Activated CD4-positive, alpha-beta T cell treated with anti-CD3 and anti-CD28 coated beads, Interleukin-2, amount 10 ng/mL, durations not matched to agents 7 days and 5 days (primary cell): Measurements from ENCODE around the gene JAM3. TPM values are rescaled to one million over a fixed set of nuclear protein-coding genes. Genes with fewer than 3 reads are reported as not detected.
"Not testable (repeated sequence)": the region's sequence is repeated elsewhere in the genome, so short reads cannot be mapped to it uniquely, and the experiment has no call there.

Source experiments
- CTCF ChIA-PET: fragments of 350-600 bp; sonication (Branson Sonifier 250); formaldehyde crosslinking; loops from one replicate; lab custom pipeline; 2021; ENCODE audit warnings: antibody characterized with exemption; lab: Charles Lee
- POLR2A ChIA-PET: fragments of 350-600 bp; sonication (Branson Sonifier 250); formaldehyde crosslinking; loops from one replicate; lab custom pipeline; 2021; ENCODE audit warnings: antibody characterized with exemption; lab: Charles Lee
- DNase-seq: peaks from one replicate; pipeline ENCODE4 v3.0.0-alpha.2; 2020
- H3K27ac Mint-ChIP-seq: one replicate; pipeline ENCODE4 v1.8.0; 2021; ENCODE audit warnings: mild to moderate bottlenecking, moderate library complexity, mixed read lengths
- H3K27me3 Mint-ChIP-seq: one replicate; pipeline ENCODE4 v1.8.0; 2021; ENCODE audit warnings: mixed read lengths
- H3K36me3 Mint-ChIP-seq: one replicate; pipeline ENCODE4 v1.8.0; 2021; ENCODE audit warnings: low read depth, mixed read lengths
- H3K4me1 Mint-ChIP-seq: one replicate; pipeline ENCODE4 v1.8.0; 2021; ENCODE audit warnings: mixed read lengths
- H3K4me3 Mint-ChIP-seq: one replicate; pipeline ENCODE4 v1.8.0; 2021; ENCODE audit warnings: mild to moderate bottlenecking, moderate library complexity, mixed read lengths
- H3K9me3 Mint-ChIP-seq: one replicate; pipeline ENCODE4 v1.8.0; 2021; ENCODE audit warnings: mixed read lengths
- total RNA-seq, 2 experiments: library from RNA; stranded (reverse); gene quantifications; one replicate each; pipeline ENCODE4 v1.2.3, GENCODE V29; 2021

Gene JAM3
- total RNA-seq, 2 experiments from 2014 or later: 4.8 to 5.0 TPM

DNA sequence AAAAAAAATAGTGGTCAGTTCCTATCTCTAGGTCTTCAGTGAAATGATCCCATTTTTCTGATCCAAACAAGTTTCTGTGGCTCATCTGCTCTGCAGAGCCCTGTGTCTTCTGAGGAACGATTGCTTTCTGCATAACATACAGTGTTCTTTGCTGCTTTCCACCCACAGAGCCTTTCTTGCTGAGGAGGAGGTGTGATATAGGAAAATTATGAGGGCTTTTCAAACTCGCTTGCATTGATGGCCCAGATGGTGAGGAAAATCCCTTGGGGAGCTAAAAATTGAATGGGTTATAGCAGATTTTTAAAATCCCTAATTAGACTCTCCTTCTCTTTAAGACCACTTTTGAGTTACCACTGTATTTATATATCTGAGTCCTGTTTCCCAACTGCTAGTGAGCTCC is 31.3 kb downstream of the JAM3 start:
- Mint-ChIP-seq H3K27me3 (peaks cover 10% of the 10 kb centered on the region), H3K4me1 (peaks cover 1% of the 10 kb centered on the region), H3K4me3 (no peak overlapping the region), H3K9me3 (peaks cover 7% of the 10 kb centered on the region), H3K27ac (no peak overlapping the region), H3K36me3 (peaks cover 2% of the 10 kb centered on the region)
- DNase-seq: no peak
- CTCF ChIA-PET: interaction anchor here (1.0 kb wide), 1 partner anchor 22 kb away, joined by 3 read pairs; no protein-coding TSS in a partner anchor
- POLR2A ChIA-PET: no interaction called here

DNA sequence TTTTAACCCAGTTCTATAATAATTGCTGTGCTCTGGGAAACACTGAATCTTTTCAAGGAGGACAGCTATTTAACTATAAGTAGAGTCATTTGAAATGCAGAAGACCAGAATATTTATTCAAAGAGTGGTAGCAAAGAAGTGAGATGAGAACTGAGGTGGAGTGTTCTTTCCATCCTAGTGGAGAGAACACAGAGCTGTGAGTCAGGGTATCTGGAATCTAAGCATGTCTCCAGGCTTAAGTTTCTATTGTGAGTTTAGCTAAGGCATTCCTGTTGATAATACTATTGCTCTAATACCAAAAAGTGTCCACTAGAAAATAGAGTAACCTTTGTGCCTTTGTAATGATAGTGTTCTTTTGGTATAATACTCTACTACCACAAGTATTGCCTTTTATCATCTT is 32.4 kb downstream of the JAM3 start:
- peaks cover 4% of the 10 kb centered on the region for H3K36me3 Mint-ChIP-seq
- peaks cover 9% of the 10 kb centered on the region for H3K9me3 Mint-ChIP-seq
- H3K27ac Mint-ChIP-seq: no peak overlapping the region
- no peak overlapping the region for H3K4me3 Mint-ChIP-seq
- H3K27me3 Mint-ChIP-seq: peaks cover 10% of the 10 kb centered on the region
- no peak for DNase-seq
- ChIA-PET CTCF (interaction anchor here (1.0 kb wide), 1 partner anchor 23 kb away, joined by 3 read pairs; no protein-coding TSS in a partner anchor), POLR2A (no interaction called here)
- peaks cover 1% of the 10 kb centered on the region for H3K4me1 Mint-ChIP-seq

DNA sequence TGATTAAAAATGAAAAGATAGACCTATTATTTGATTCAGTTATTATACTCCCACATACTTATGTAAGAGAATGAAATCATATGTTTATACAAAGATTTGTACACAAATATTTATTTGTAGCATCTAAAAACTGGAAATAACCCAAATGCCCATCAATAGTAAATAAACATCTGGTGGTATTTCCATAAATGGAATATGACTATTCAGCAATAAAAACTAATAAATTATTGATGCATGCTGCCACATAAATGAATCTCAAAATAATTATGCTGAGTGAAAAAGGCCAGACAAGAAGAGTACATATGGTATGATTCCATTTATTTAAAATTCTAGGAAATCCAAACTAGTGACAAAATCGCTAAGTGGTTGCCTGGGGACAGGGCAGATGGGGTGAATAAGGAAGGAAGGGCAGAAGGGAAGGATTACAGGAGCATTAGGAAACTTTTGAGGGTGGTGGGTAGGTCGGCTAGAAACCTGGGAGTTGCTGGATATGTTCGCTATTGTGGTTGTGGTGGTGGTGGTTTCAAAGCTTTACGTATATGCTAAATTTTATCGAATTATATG is 41.5 kb downstream of the JAM3 start:
- Mint-ChIP-seq H3K9me3 (peaks cover 12% of the 10 kb centered on the region), H3K27ac (no peak overlapping the region), H3K36me3 (peaks cover 7% of the 10 kb centered on the region), H3K4me3 (no peak overlapping the region), H3K27me3 (peaks cover 7% of the 10 kb centered on the region), H3K4me1 (no peaks in the 10 kb centered on the region)
- ChIA-PET CTCF (no interaction called here), POLR2A (no interaction called here)
- no peak for DNase-seq

DNA sequence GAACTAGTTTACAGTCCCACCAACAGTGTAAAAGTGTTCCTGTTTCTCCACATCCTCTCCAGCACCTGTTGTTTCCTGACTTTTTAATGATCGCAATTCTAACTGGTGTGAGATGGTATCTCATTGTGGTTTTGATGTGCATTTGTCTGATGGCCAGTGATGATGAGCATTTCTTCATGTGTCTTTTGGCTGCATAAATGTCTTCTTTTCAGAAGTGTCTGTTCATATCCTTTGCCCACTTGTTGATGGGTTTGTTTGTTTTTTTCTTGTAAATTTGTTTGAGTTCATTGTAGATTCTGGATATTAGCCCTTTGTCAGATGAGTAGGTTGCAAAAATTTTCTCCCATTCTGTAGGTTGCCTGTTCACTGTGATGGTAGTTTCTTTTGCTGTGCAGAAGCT is 44.9 kb downstream of the JAM3 start:
- H3K4me3 Mint-ChIP-seq, DNase-seq, H3K36me3 Mint-ChIP-seq, H3K9me3 Mint-ChIP-seq, POLR2A ChIA-PET, H3K4me1 Mint-ChIP-seq, CTCF ChIA-PET, H3K27ac Mint-ChIP-seq, H3K27me3 Mint-ChIP-seq: not testable (repeated sequence)

DNA sequence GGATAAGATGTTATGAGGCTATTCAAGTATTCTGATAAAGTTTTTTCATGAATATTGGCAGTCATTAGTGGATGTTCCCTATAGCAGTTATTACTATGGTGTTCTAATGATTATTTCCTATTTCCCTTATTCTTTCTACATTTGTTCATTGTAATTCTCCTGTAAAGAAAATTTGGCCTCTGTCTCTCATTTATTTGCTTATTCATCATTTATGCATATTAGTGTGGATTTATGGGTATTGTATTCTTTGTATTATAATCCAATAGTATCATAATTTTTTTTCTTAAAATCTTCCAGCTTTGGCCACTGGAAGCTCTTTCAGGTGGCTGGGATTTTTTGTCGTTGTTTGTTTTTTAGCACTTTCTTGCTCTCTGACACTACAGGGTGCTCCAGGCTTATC is 47.3 kb downstream of the JAM3 start:
- Mint-ChIP-seq H3K9me3 (no peaks in the 10 kb centered on the region), H3K27me3 (peaks cover 8% of the 10 kb centered on the region), H3K4me1 (peaks cover 10% of the 10 kb centered on the region), H3K27ac (no peak overlapping the region), H3K36me3 (no peaks in the 10 kb centered on the region), H3K4me3 (no peak overlapping the region)
- ChIA-PET CTCF (interaction anchor here (0.9 kb wide), 1 partner anchor 65 kb away, joined by 6 read pairs; no protein-coding TSS in a partner anchor), POLR2A (no interaction called here)
- no peak for DNase-seq

DNA sequence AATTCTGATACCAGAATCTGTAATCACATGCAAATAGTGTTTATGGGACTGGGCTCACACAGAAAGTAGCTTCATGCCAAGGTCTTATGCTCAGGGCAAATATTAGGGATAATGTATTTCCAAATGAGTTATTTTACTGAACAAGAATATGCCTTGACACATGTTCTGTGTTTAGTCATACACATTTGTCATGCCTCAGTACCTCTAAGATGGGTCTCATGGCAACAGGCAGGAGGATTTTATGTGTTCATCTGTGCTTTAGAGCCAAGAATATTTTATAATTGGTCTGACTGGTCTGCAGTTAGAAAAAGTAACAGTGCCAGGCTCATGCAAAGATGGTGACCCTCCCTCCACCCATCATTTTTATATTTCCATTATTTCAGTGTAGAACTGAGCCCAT is 49.1 kb downstream of the JAM3 start:
- Mint-ChIP-seq H3K9me3 (no peaks in the 10 kb centered on the region), H3K4me3 (no peak overlapping the region), H3K27me3 (peaks cover 10% of the 10 kb centered on the region), H3K36me3 (no peaks in the 10 kb centered on the region), H3K4me1 (peaks cover 10% of the 10 kb centered on the region), H3K27ac (no peak overlapping the region)
- CTCF ChIA-PET: no interaction called here
- POLR2A ChIA-PET: no interaction called here
- DNase-seq: no peak

DNA sequence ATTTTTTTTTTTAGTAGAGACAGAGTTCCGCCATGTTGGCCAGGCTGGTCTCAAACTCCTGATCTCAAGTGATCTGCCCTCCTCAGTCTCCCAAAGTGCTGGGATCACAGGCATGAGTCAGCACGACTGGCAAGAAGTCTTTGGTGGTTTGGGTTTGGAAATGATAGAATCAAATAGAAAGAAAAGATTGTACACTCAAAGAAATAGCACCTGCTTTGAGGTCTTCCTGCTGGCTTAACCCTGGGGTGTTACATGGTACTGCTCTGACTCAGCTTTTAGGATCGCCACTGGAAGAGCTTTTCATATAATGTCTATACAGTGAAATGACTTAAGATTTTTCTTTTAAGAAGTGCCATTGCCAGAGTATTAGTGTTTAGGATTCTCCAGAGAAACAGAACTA is 50.2 kb downstream of the JAM3 start:
- peaks cover 12% of the 10 kb centered on the region for H3K4me1 Mint-ChIP-seq
- no peak for DNase-seq
- POLR2A ChIA-PET: no interaction called here
- no peaks in the 10 kb centered on the region for H3K9me3 Mint-ChIP-seq
- no peak overlapping the region for H3K4me3 Mint-ChIP-seq
- CTCF ChIA-PET: interaction anchor here (1.0 kb wide), 1 partner anchor 21 kb away, joined by 4 read pairs; no protein-coding TSS in a partner anchor
- no peak overlapping the region for H3K27ac Mint-ChIP-seq
- peaks cover 3% of the 10 kb centered on the region for H3K36me3 Mint-ChIP-seq
- H3K27me3 Mint-ChIP-seq: peaks cover 19% of the 10 kb centered on the region

DNA sequence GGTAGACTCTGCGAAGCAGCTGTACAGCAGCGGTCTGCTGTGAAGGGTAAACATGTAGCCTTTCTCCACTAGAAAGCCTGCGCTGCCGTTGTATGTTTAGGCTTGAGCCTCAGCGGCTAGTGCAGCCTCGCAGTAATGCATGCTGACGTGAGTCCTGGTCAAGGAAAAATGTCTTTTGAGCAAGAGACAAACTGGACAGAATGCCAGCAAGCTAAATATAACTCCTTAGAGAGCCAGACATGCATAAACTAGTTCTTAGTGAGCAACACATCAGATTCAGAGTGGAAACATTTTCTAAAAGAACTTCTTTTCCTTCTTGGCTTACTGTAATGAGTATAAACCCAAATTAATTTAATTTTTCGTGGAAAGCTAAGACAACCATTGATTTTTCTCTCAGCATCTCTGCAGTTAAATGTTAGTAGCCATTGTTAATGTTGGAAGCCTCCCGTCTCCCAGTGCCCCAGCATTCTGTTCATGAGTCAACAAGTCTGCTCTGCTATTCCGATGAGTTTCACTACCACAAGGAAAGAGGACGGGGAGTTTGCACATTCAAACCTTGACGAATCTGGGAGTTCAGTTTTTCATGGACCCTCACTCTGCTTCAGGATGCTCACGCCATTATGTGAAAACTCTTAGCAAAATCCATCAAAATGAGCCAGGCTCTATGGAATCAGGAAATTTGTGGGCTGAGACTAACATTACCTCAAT is 51.4 kb downstream of the JAM3 start:
- ChIA-PET CTCF (interaction anchor here (0.6 to 1.6 kb wide), 4 partner anchors 20 to 60 kb away, joined by 4 to 6 read pairs (median 4); no protein-coding TSS in a partner anchor), POLR2A (no interaction called here)
- Mint-ChIP-seq H3K4me3 (no peak overlapping the region), H3K27me3 (peaks cover 23% of the 10 kb centered on the region), H3K27ac (no peak overlapping the region), H3K4me1 (peaks cover 17% of the 10 kb centered on the region), H3K36me3 (peaks cover 3% of the 10 kb centered on the region), H3K9me3 (no peaks in the 10 kb centered on the region)
- no peak for DNase-seq

DNA sequence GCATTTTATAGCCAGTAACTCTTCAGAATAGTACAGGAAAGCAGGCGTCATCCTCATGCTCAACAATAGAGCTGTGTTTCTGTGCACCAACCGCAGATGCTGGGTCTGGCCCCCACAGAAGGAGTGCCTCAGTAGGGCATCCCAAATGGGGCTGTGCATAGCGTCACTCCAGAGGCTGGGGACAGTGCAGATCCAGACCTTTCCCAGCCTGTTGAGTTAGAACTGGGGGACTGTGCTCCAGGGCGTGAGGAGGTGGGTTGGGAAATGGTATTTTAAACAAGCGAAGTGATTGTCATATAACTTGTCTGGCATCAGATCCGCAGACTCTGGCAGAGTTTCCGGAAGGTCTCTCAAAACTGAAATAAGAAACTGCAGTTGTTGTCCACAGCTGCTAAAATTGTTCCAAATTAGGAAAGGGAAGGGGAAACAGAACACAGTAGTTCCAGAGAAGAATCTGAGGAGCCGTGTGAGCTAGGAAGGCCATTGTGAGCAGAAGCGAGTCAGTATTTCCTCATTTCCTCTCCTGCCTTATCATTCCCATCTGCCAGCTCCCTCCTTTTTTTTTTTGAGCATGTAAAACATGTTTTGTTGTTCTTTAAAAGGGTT is 52.2 kb downstream of the JAM3 start:
- Mint-ChIP-seq H3K4me1 (peaks cover 23% of the 10 kb centered on the region), H3K9me3 (no peaks in the 10 kb centered on the region), H3K36me3 (peaks cover 3% of the 10 kb centered on the region), H3K4me3 (no peak overlapping the region), H3K27ac (no peak overlapping the region), H3K27me3 (peaks cover 28% of the 10 kb centered on the region)
- ChIA-PET CTCF (interaction anchor here (0.6 to 1.6 kb wide), 4 partner anchors 19 to 80 kb away, joined by 4 to 6 read pairs (median 4); no protein-coding TSS in a partner anchor), POLR2A (no interaction called here)
- no peak for DNase-seq

DNA sequence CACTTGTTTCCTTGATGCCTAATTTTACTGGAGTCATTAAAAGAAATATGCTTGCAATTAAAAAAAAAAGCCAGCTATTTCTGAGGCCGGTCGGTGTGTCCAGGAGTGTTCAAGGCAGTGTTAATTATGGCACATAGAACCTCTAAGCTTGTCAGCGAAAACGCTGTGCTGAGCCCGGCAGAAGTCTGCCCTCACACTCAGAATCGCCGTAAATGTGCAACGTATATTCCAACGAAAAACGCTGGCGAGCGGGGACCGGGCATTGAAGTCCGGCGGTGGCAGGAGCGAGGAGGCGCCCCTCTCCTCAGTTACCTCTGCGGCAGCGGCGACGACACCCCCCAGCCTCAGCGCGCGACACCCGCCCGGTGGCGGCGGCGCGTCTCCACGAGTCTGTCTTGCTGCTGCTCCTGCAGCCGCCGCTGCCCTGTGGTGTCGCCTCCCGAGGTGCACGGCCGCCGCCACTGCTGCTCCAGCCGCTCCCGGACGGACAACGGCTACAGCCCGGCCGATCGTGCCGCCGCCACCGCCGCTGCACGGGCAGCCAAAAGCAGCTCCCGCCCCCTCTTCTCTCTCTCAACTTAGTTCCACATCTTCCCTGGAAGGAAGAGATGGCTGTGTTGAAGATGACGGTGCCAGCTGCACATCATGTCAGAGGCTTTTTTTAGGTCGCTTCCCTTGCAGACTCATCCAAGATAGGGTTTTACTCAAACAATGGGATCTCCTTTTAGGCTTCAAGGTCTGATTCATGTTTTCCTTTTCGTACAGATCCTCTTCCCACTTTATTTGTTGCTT is 56.0 kb downstream of the JAM3 start:
- Mint-ChIP-seq H3K4me1 (peaks cover 24% of the 10 kb centered on the region), H3K9me3 (peaks cover 3% of the 10 kb centered on the region), H3K27me3 (peaks cover 26% of the 10 kb centered on the region), H3K4me3 (no peak overlapping the region), H3K36me3 (peaks cover 3% of the 10 kb centered on the region), H3K27ac (no peak overlapping the region)
- ChIA-PET POLR2A (no interaction called here), CTCF (interaction anchor here (0.7 kb wide), 1 partner anchor 11 kb away, joined by 4 read pairs; no protein-coding TSS in a partner anchor)
- no peak for DNase-seq

DNA sequence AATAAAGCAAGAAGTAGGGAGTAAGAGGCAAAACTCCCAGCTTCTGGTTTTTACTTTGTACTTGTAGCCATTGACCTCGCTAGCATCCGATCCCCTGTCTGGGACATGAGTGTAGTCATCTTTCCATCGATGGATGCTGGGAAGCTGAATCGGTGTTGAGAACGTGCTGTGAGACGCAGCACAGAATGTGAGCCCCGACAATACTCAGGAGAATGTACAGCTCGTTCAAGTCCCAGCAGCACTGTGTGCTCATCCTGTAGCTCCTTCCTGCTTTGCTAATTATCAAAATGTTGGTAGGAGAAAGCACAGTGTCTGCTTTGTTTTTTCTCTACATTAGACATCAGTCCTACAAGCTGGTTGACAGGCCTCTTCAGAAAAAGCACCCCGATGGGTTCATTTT is 56.6 kb downstream of the JAM3 start:
- DNase-seq: no peak
- Mint-ChIP-seq H3K9me3 (peaks cover 4% of the 10 kb centered on the region), H3K27me3 (peaks cover 26% of the 10 kb centered on the region), H3K4me3 (no peak overlapping the region), H3K36me3 (peaks cover 3% of the 10 kb centered on the region), H3K27ac (no peak overlapping the region), H3K4me1 (peaks cover 24% of the 10 kb centered on the region)
- ChIA-PET POLR2A (no interaction called here), CTCF (interaction anchor here (0.7 kb wide), 1 partner anchor 10 kb away, joined by 4 read pairs; no protein-coding TSS in a partner anchor)

DNA sequence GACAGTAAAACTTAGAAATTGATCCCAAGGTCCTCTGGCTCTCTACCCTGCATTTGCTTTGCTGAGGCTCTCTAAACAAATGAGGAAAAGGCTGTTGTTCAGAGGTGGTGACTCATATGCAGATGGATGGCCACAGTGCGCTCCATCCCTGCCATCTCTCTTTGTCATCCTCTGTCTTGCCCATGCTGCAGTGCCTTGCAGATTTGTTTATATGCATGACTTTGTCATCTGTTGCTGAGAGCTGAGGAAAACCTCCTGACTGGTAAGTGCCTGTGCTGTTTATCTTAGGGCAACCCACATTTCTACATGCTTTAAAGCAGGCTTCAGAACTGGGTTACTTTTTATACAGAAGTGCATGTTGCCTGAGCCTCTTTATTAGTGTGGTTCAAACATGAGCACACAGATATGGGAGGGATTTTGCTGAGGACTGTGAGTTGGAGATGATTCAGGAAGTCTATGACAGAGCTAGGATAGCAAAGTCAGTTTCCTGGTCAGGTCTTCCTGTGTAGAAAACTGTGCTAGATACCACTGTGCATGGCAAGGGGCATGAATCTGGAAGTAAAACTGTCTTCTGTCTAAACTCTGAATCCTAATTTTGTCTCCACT is 57.4 kb downstream of the JAM3 start:
- ChIA-PET POLR2A (no interaction called here), CTCF (interaction anchor here (0.7 to 1.1 kb wide), 3 partner anchors 11 to 198 kb away, joined by 3 read pairs; no protein-coding TSS in a partner anchor)
- peaks cover 24% of the 10 kb centered on the region for H3K4me1 Mint-ChIP-seq
- H3K4me3 Mint-ChIP-seq: no peak overlapping the region
- H3K27ac Mint-ChIP-seq: no peak overlapping the region
- DNase-seq: no peak
- H3K36me3 Mint-ChIP-seq: peaks cover 3% of the 10 kb centered on the region
- peaks cover 24% of the 10 kb centered on the region for H3K27me3 Mint-ChIP-seq
- H3K9me3 Mint-ChIP-seq: peaks cover 9% of the 10 kb centered on the region
